BE2C (cell line): ENCODE data around the gene NEURL1B.

ENCODE experiments used
- DNase-seq: peaks from one replicate; pipeline ENCODE4 v3.0.0-alpha.2; 2020
- H3K27me3 ChIP-seq: fragments of 250-450 bp; sonication (Bioruptor Pico); 2 replicates; pipeline ENCODE4 v1.5.1; 2020; ENCODE audit warnings: mild to moderate bottlenecking
- H3K36me3 ChIP-seq: fragments of 250-450 bp; sonication (Bioruptor Pico); 2 replicates; pipeline ENCODE4 v1.5.1; 2020; ENCODE audit warnings: mild to moderate bottlenecking
- H3K4me1 ChIP-seq: fragments of 250-450 bp; sonication (Bioruptor Pico); 2 replicates; pipeline ENCODE4 v1.5.1; 2020
- H3K4me3 ChIP-seq: 2 replicates; pipeline ENCODE4 v1.5.1; 2011; ENCODE audit warnings: low read depth, low read length
- H3K9me3 ChIP-seq: fragments of 250-450 bp; sonication (Bioruptor Pico); 2 replicates; pipeline ENCODE4 v1.5.1; 2020
- CTCF ChIP-seq: IDR thresholded peaks from 2 replicates; pipeline ENCODE4 v1.5.1; 2012; ENCODE audit warnings: mild to moderate bottlenecking, low read depth, low read length

Gene NEURL1B

GRCh38 chr5:172606156-172606785 lies 34.8 kb upstream of the NEURL1B start:
- TF ChIP-seq CTCF, result no peak
- DNase-seq, result no peak
- H3K27me3 ChIP-seq, result 0 out of 2 replicates have a peak, but pooled peaks cover 3% of the 10 kb centered on the region
- H3K36me3 ChIP-seq, result no peaks in the 10 kb centered on the region
- no peaks in the 10 kb centered on the region for H3K9me3 ChIP-seq
- H3K4me1 ChIP-seq, result no peaks in the 10 kb centered on the region
- H3K4me3 ChIP-seq, result no peak overlapping the region

- Histone ChIP-seq H3K4me1 (no peaks in the 10 kb centered on the region), H3K36me3 (no peaks in the 10 kb centered on the region), H3K4me3 (no peak overlapping the region), H3K9me3 (no peaks in the 10 kb centered on the region), H3K27me3 (0 out of 2 replicates have a peak, but pooled peaks cover 3% of the 10 kb centered on the region)
- no peak for TF ChIP-seq CTCF
- DNase-seq, result no peak
Measured at GRCh38 chr5:172607213-172607793, 33.8 kb upstream of the NEURL1B start.

- Histone ChIP-seq H3K4me3 (no peak overlapping the region), H3K9me3 (no peaks in the 10 kb centered on the region), H3K4me1 (no peaks in the 10 kb centered on the region), H3K27me3 (0 out of 2 replicates have a peak, but pooled peaks cover 3% of the 10 kb centered on the region), H3K36me3 (no peaks in the 10 kb centered on the region)
- no peak for DNase-seq
- no peak for TF ChIP-seq CTCF
Measured at GRCh38 chr5:172608773-172609172, 32.3 kb upstream of the NEURL1B start.

GRCh38 chr5:172610643-172611042 lies 30.4 kb upstream of the NEURL1B start:
- TF ChIP-seq CTCF, result no peak
- Histone ChIP-seq H3K4me3 (no peak overlapping the region), H3K4me1 (no peaks in the 10 kb centered on the region), H3K36me3 (no peaks in the 10 kb centered on the region), H3K9me3 (no peaks in the 10 kb centered on the region), H3K27me3 (0 out of 2 replicates have a peak, but pooled peaks cover 3% of the 10 kb centered on the region)
- no peak for DNase-seq

- H3K27me3 ChIP-seq, result no peaks in the 10 kb centered on the region
- H3K9me3 ChIP-seq, result no peaks in the 10 kb centered on the region
- H3K4me1 ChIP-seq, result no peaks in the 10 kb centered on the region
- no peak overlapping the region for H3K4me3 ChIP-seq
- no peak for DNase-seq
- H3K36me3 ChIP-seq, result no peaks in the 10 kb centered on the region
- no peak for TF ChIP-seq CTCF
Measured at GRCh38 chr5:172611913-172612312, 29.1 kb upstream of the NEURL1B start.

GRCh38 chr5:172612771-172613170 lies 28.3 kb upstream of the NEURL1B start:
- TF ChIP-seq CTCF, result no peak
- no peaks in the 10 kb centered on the region for H3K4me1 ChIP-seq
- no peaks in the 10 kb centered on the region for H3K36me3 ChIP-seq
- H3K27me3 ChIP-seq, result no peaks in the 10 kb centered on the region
- no peaks in the 10 kb centered on the region for H3K9me3 ChIP-seq
- H3K4me3 ChIP-seq, result no peak overlapping the region
- no peak for DNase-seq
